ENCODE measurements around the gene TMCC3.

GRCh38 chr12:94589591-94590001 is 60.8 kb downstream of the TMCC3 start:
- TF ChIP-seq JUNB (IDR thresholded peaks at IDR 0.05; ENCODE audit: unreplicated experiment) (no peak), POLR2AphosphoS5 (IDR thresholded peaks at IDR 0.05; ENCODE audit: low read depth) (no peak), EZH2 (IDR thresholded peaks at IDR 0.05; ENCODE audit: low read depth, unreplicated experiment) (no peak), CTCF (conservative IDR thresholded peaks at IDR 0.05; ENCODE audit: low read depth in 2 of 2) (no peak), NANOG (IDR thresholded peaks at IDR 0.05; ENCODE audit: borderline replicate concordance) (no peak), CREB1 (CRISPR knock-in tag; IDR thresholded peaks at IDR 0.05; ENCODE audit: low read depth) (no peak), EZH2phosphoT487 (IDR thresholded peaks at IDR 0.05; ENCODE audit: unreplicated experiment) (no peak), ZNF331 (CRISPR knock-in tag; IDR thresholded peaks at IDR 0.05; ENCODE audit: low read depth) (no peak), ZNF114 (CRISPR knock-in tag; IDR thresholded peaks at IDR 0.05) (no peak)
- TF ChIP-seq, protein P1, sequence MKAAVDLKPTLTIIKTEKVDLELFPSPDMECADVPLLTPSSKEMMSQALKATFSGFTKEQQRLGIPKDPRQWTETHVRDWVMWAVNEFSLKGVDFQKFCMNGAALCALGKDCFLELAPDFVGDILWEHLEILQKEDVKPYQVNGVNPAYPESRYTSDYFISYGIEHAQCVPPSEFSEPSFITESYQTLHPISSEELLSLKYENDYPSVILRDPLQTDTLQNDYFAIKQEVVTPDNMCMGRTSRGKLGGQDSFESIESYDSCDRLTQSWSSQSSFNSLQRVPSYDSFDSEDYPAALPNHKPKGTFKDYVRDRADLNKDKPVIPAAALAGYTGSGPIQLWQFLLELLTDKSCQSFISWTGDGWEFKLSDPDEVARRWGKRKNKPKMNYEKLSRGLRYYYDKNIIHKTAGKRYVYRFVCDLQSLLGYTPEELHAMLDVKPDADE (IDR thresholded peaks at IDR 0.05) = no peak

All from GM23338 (cell line).